ENCODE results near the gene DCTN1.
"Not testable (repeated sequence)": the region's sequence is repeated elsewhere in the genome, so short reads cannot be mapped to it uniquely, and the experiment has no call there.

DCTN1 gene

GRCh38 chr2:74420443-74421103 lies 40.5 kb upstream of the DCTN1 start:
- H3K4me3 ChIP-seq (ENCODE audit: insufficient read depth, low read depth, low read length), result peak overlapping the region; percentile 74
- 86 to 88% methylated on average over 19 of the region's 19 CpGs for WGBS, 2 experiments
- H3K4me1 ChIP-seq (ENCODE audit: control insufficient read depth, insufficient read depth, low read length); H3K9me3 ChIP-seq (ENCODE audit: control insufficient read depth, low read length); H3K27me3 ChIP-seq (ENCODE audit: control insufficient read depth, insufficient read depth, low read length, poor library complexity, severe bottlenecking); H3K27ac ChIP-seq (ENCODE audit: insufficient read depth, low read depth, low read length, poor library complexity, severe bottlenecking); H3K36me3 ChIP-seq (ENCODE audit: control insufficient read depth, insufficient read depth, low read length): not testable (repeated sequence)

GRCh38 chr2:74420006-74420405 lies 39.9 kb upstream of the DCTN1 start:
- Histone ChIP-seq H3K4me3 (ENCODE audit: insufficient read depth, low read depth, low read length) (no peak overlapping the region), H3K27ac (ENCODE audit: insufficient read depth, low read depth, low read length, poor library complexity, severe bottlenecking) (no peak overlapping the region), H3K4me1 (ENCODE audit: control insufficient read depth, insufficient read depth, low read length) (peaks cover 5% of the 10 kb centered on the region), H3K36me3 (ENCODE audit: control insufficient read depth, insufficient read depth, low read length) (peaks cover 1% of the 10 kb centered on the region), H3K27me3 (ENCODE audit: control insufficient read depth, insufficient read depth, low read length, poor library complexity, severe bottlenecking) (peaks cover 5% of the 10 kb centered on the region), H3K9me3 (ENCODE audit: control insufficient read depth, low read length) (no peaks in the 10 kb centered on the region)
- 95 to 100% methylated on average over 2 of the region's 2 CpGs for WGBS, 2 experiments

GRCh38 chr2:74419345-74419744 lies 39.2 kb upstream of the DCTN1 start:
- no CpG with 5 or more reads among the region's 1 CpG for WGBS, 2 experiments
- no peak overlapping the region for H3K4me3 ChIP-seq (ENCODE audit: insufficient read depth, low read depth, low read length)
- H3K36me3 ChIP-seq (ENCODE audit: control insufficient read depth, insufficient read depth, low read length), result no peaks in the 10 kb centered on the region
- no peak overlapping the region for H3K27ac ChIP-seq (ENCODE audit: insufficient read depth, low read depth, low read length, poor library complexity, severe bottlenecking)
- H3K9me3 ChIP-seq (ENCODE audit: control insufficient read depth, low read length), result no peaks in the 10 kb centered on the region
- peaks cover 5% of the 10 kb centered on the region for H3K4me1 ChIP-seq (ENCODE audit: control insufficient read depth, insufficient read depth, low read length)
- peaks cover 5% of the 10 kb centered on the region for H3K27me3 ChIP-seq (ENCODE audit: control insufficient read depth, insufficient read depth, low read length, poor library complexity, severe bottlenecking)

GRCh38 chr2:74418312-74418711 lies 38.2 kb upstream of the DCTN1 start:
- WGBS, 2 experiments, result 93 to 94% methylated on average over 27 of the region's 27 CpGs
- no peaks in the 10 kb centered on the region for H3K9me3 ChIP-seq (ENCODE audit: control insufficient read depth, low read length)
- peaks cover 5% of the 10 kb centered on the region for H3K4me1 ChIP-seq (ENCODE audit: control insufficient read depth, insufficient read depth, low read length)
- H3K4me3 ChIP-seq (ENCODE audit: insufficient read depth, low read depth, low read length), result no peak overlapping the region
- no peaks in the 10 kb centered on the region for H3K36me3 ChIP-seq (ENCODE audit: control insufficient read depth, insufficient read depth, low read length)
- no peak overlapping the region for H3K27ac ChIP-seq (ENCODE audit: insufficient read depth, low read depth, low read length, poor library complexity, severe bottlenecking)
- H3K27me3 ChIP-seq (ENCODE audit: control insufficient read depth, insufficient read depth, low read length, poor library complexity, severe bottlenecking), result peaks cover 5% of the 10 kb centered on the region

- no peak overlapping the region for H3K4me3 ChIP-seq (ENCODE audit: insufficient read depth, low read depth, low read length)
- no peaks in the 10 kb centered on the region for H3K36me3 ChIP-seq (ENCODE audit: control insufficient read depth, insufficient read depth, low read length)
- H3K27ac ChIP-seq (ENCODE audit: insufficient read depth, low read depth, low read length, poor library complexity, severe bottlenecking), result no peak overlapping the region
- WGBS, 2 experiments, result 86% methylated on average over 5 of the region's 6 CpGs
- peaks cover 5% of the 10 kb centered on the region for H3K27me3 ChIP-seq (ENCODE audit: control insufficient read depth, insufficient read depth, low read length, poor library complexity, severe bottlenecking)
- H3K4me1 ChIP-seq (ENCODE audit: control insufficient read depth, insufficient read depth, low read length), result peaks cover 4% of the 10 kb centered on the region
- no peaks in the 10 kb centered on the region for H3K9me3 ChIP-seq (ENCODE audit: control insufficient read depth, low read length)
Measured at GRCh38 chr2:74417763-74418162, 37.7 kb upstream of the DCTN1 start.

- Histone ChIP-seq H3K27ac (ENCODE audit: insufficient read depth, low read depth, low read length, poor library complexity, severe bottlenecking) (no peak overlapping the region), H3K36me3 (ENCODE audit: control insufficient read depth, insufficient read depth, low read length) (no peaks in the 10 kb centered on the region), H3K9me3 (ENCODE audit: control insufficient read depth, low read length) (no peaks in the 10 kb centered on the region), H3K4me1 (ENCODE audit: control insufficient read depth, insufficient read depth, low read length) (peaks cover 3% of the 10 kb centered on the region), H3K27me3 (ENCODE audit: control insufficient read depth, insufficient read depth, low read length, poor library complexity, severe bottlenecking) (peaks cover 5% of the 10 kb centered on the region), H3K4me3 (ENCODE audit: insufficient read depth, low read depth, low read length) (no peak overlapping the region)
- WGBS, 2 experiments, result 77 to 82% methylated on average over 3 of the region's 3 CpGs
Measured at GRCh38 chr2:74417197-74417596, 37.1 kb upstream of the DCTN1 start.

- WGBS, 2 experiments, result 71 to 76% methylated on average over 3 of the region's 3 CpGs
- H3K4me1 ChIP-seq (ENCODE audit: control insufficient read depth, insufficient read depth, low read length), result peaks cover 3% of the 10 kb centered on the region
Measured at GRCh38 chr2:74416778-74417177, 36.7 kb upstream of the DCTN1 start.

GRCh38 chr2:74415762-74416395 lies 35.8 kb upstream of the DCTN1 start:
- no peaks in the 10 kb centered on the region for H3K9me3 ChIP-seq (ENCODE audit: control insufficient read depth, low read length)
- no peaks in the 10 kb centered on the region for H3K36me3 ChIP-seq (ENCODE audit: control insufficient read depth, insufficient read depth, low read length)
- no peaks in the 10 kb centered on the region for H3K4me1 ChIP-seq (ENCODE audit: control insufficient read depth, insufficient read depth, low read length)
- peaks cover 5% of the 10 kb centered on the region for H3K27me3 ChIP-seq (ENCODE audit: control insufficient read depth, insufficient read depth, low read length, poor library complexity, severe bottlenecking)
- WGBS, 2 experiments, result 90% methylated on average over 34 to 35 of the region's 35 CpGs
- H3K27ac ChIP-seq (ENCODE audit: insufficient read depth, low read depth, low read length, poor library complexity, severe bottlenecking), result no peak overlapping the region
- H3K4me3 ChIP-seq (ENCODE audit: insufficient read depth, low read depth, low read length), result no peak overlapping the region

More at GRCh38 chr2:74416778-74417177, 36.7 kb upstream of the DCTN1 start:
- peaks cover 5% of the 10 kb centered on the region for H3K27me3 ChIP-seq (ENCODE audit: control insufficient read depth, insufficient read depth, low read length, poor library complexity, severe bottlenecking)
- no peaks in the 10 kb centered on the region for H3K36me3 ChIP-seq (ENCODE audit: control insufficient read depth, insufficient read depth, low read length)
- no peak overlapping the region for H3K4me3 ChIP-seq (ENCODE audit: insufficient read depth, low read depth, low read length)
- no peak overlapping the region for H3K27ac ChIP-seq (ENCODE audit: insufficient read depth, low read depth, low read length, poor library complexity, severe bottlenecking)
- no peaks in the 10 kb centered on the region for H3K9me3 ChIP-seq (ENCODE audit: control insufficient read depth, low read length)

- Histone ChIP-seq H3K4me3 (ENCODE audit: insufficient read depth, low read depth, low read length) (no peak overlapping the region), H3K27me3 (ENCODE audit: control insufficient read depth, insufficient read depth, low read length, poor library complexity, severe bottlenecking) (no peaks in the 10 kb centered on the region), H3K4me1 (ENCODE audit: control insufficient read depth, insufficient read depth, low read length) (no peaks in the 10 kb centered on the region), H3K36me3 (ENCODE audit: control insufficient read depth, insufficient read depth, low read length) (no peaks in the 10 kb centered on the region), H3K9me3 (ENCODE audit: control insufficient read depth, low read length) (no peaks in the 10 kb centered on the region), H3K27ac (ENCODE audit: insufficient read depth, low read depth, low read length, poor library complexity, severe bottlenecking) (no peak overlapping the region)
- 86 to 89% methylated on average over 66 of the region's 66 CpGs for WGBS, 2 experiments
Measured at GRCh38 chr2:74414881-74415761, 35.0 kb upstream of the DCTN1 start.

GRCh38 chr2:74414441-74414840 lies 34.3 kb upstream of the DCTN1 start:
- 92 to 93% methylated on average over 19 of the region's 19 CpGs for WGBS, 2 experiments
- H3K27ac ChIP-seq (ENCODE audit: insufficient read depth, low read depth, low read length, poor library complexity, severe bottlenecking), result no peak overlapping the region
- H3K9me3 ChIP-seq (ENCODE audit: control insufficient read depth, low read length), result no peaks in the 10 kb centered on the region
- no peak overlapping the region for H3K4me3 ChIP-seq (ENCODE audit: insufficient read depth, low read depth, low read length)
- no peaks in the 10 kb centered on the region for H3K36me3 ChIP-seq (ENCODE audit: control insufficient read depth, insufficient read depth, low read length)
- no peaks in the 10 kb centered on the region for H3K27me3 ChIP-seq (ENCODE audit: control insufficient read depth, insufficient read depth, low read length, poor library complexity, severe bottlenecking)
- H3K4me1 ChIP-seq (ENCODE audit: control insufficient read depth, insufficient read depth, low read length), result no peaks in the 10 kb centered on the region

All from ectodermal cell (in vitro differentiated cells).